Aorta (tissue), 4 donors: ENCODE results near the gene SLC25A3. TPM values are rescaled to one million over a fixed set of nuclear protein-coding genes. Genes with fewer than 3 reads are reported as not detected.

Experiments used
- polyA plus RNA-seq, 2 donors: library from polyadenylated mRNA; stranded (reverse); fragments of 200-250 nt; gene quantifications; one replicate each; pipeline ENCODE4 v1.2.3, GENCODE V29; 2013
- total RNA-seq, 2 donors: library from RNA; stranded (reverse); fragmentation: NEBNext Ultra II Directional; extraction: Animal tissue kit (Norgen Biotek cat#: 25700); gene quantifications; one replicate each; pipeline ENCODE4 v1.2.1, GENCODE V29; 2021
- donor health status: healthy with polysubstance abuse.
- donor health status: Bipolar disorder and iron deficiency.
- donor health status: DM: no; HTN: no; CAD: no.
- donor health status: DM: yes; HTN: yes; CAD: no.

The SLC25A3 gene
- total and polyA plus RNA-seq, 4 donors: 310 to 523 (median 412) TPM

Other genes starting within 250 kb of the SLC25A3 start
- gene TMPO, start 78.1 kb upstream of the SLC25A3 start, total RNA-seq: 10 to 100 TPM; 32.5 to 48.3 TPM
- gene TMPO, start 78.1 kb upstream of the SLC25A3 start, polyA plus RNA-seq: 10 to 100 TPM; 15.2 to 18.8 TPM
- 10 to 100 TPM; 18.3 to 27.3 TPM for gene IKBIP, start 51.1 kb downstream of the SLC25A3 start, total RNA-seq
- gene IKBIP, start 51.1 kb downstream of the SLC25A3 start, polyA plus RNA-seq: 10 to 100 TPM; 15.5 to 15.8 TPM
- gene APAF1, start 51.6 kb downstream of the SLC25A3 start, total RNA-seq: 10 to 100 TPM; 14.3 to 30.4 TPM
- gene APAF1, start 51.6 kb downstream of the SLC25A3 start, polyA plus RNA-seq: 1 to 10 TPM; 5.6 to 6.1 TPM